ENCODE results near the gene SPECC1L.

The SPECC1L gene

GRCh38 chr22:24407278-24407665 lies 136.6 kb downstream of the SPECC1L start:
- H3K4me1 ChIP-seq (ENCODE audit: insufficient read depth, low read length) = no peaks in the 10 kb centered on the region
- no peak overlapping the region for H3K9ac ChIP-seq (ENCODE audit: low read depth, low read length)
- H3K4me2 ChIP-seq (ENCODE audit: insufficient read depth, low read length) = no peak overlapping the region
- no peaks in the 10 kb centered on the region for H3K27me3 ChIP-seq (ENCODE audit: insufficient read depth, low read length, poor library complexity)
- peaks cover 2% of the 10 kb centered on the region; the same call in 1 of the 2 replicates for H3K79me2 ChIP-seq (ENCODE audit: insufficient read depth, low read length)
- H3K27ac ChIP-seq (ENCODE audit: low read length) = peak overlapping the region; percentile 20; the same call in 1 of the 2 replicates
- no peak overlapping the region for H2AFZ ChIP-seq (ENCODE audit: low read depth, low read length)
- DNase-seq (peak; percentile 37), ATAC-seq (ENCODE audit: insufficient read depth, low read depth) (peak; percentile 52)
- TF ChIP-seq, protein P1, sequence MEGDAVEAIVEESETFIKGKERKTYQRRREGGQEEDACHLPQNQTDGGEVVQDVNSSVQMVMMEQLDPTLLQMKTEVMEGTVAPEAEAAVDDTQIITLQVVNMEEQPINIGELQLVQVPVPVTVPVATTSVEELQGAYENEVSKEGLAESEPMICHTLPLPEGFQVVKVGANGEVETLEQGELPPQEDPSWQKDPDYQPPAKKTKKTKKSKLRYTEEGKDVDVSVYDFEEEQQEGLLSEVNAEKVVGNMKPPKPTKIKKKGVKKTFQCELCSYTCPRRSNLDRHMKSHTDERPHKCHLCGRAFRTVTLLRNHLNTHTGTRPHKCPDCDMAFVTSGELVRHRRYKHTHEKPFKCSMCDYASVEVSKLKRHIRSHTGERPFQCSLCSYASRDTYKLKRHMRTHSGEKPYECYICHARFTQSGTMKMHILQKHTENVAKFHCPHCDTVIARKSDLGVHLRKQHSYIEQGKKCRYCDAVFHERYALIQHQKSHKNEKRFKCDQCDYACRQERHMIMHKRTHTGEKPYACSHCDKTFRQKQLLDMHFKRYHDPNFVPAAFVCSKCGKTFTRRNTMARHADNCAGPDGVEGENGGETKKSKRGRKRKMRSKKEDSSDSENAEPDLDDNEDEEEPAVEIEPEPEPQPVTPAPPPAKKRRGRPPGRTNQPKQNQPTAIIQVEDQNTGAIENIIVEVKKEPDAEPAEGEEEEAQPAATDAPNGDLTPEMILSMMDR (IDR thresholded peaks at IDR 0.05; ENCODE audit: borderline replicate concordance, extremely low read depth, low read length, poor library complexity, severe bottlenecking) = no peak
- TF ChIP-seq EZH2 (IDR thresholded peaks at IDR 0.05; ENCODE audit: borderline replicate concordance, low read depth, low read length, severe bottlenecking) = no peak
- H4K20me1 ChIP-seq (ENCODE audit: insufficient read depth, low read length) = peaks cover 19% of the 10 kb centered on the region; the same call in 1 of the 2 replicates
- no peaks in the 10 kb centered on the region for H3K9me3 ChIP-seq (ENCODE audit: insufficient read depth, low read length, severe bottlenecking)
- peaks cover 64% of the 10 kb centered on the region for H3K36me3 ChIP-seq (ENCODE audit: insufficient read depth, low read length)
- no peak overlapping the region for H3K4me3 ChIP-seq (ENCODE audit: low read depth in 1 of 2, low read length in 2 of 2)

DNA sequence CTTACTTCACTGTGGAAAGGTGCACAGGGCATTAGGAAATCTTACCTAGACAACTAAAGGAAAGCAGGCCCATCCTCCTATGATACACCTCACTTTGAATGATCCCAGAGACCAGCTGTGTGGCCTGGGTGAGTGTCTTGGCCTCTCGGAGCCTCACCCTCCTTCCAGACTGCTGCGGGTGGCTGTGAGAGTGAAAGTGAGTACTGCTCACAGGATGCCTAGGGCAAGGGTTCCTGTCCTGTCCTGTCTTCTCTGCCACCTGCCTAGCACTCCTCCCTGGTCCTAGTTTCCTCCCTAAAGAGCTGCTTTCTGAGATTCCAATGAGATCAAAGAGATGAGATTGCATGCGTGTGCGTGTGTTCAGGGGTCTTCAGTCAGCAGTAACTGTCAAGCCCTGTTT lies 137.3 kb downstream of the SPECC1L start:
- Histone ChIP-seq H4K20me1 (ENCODE audit: insufficient read depth, low read length) (peaks cover 19% of the 10 kb centered on the region; the same call in 1 of the 2 replicates), H3K4me1 (ENCODE audit: insufficient read depth, low read length) (no peaks in the 10 kb centered on the region), H3K27ac (ENCODE audit: low read length) (no peak overlapping the region), H3K9ac (ENCODE audit: low read depth, low read length) (no peak overlapping the region), H3K27me3 (ENCODE audit: insufficient read depth, low read length, poor library complexity) (no peaks in the 10 kb centered on the region), H3K79me2 (ENCODE audit: insufficient read depth, low read length) (peaks cover 2% of the 10 kb centered on the region; the same call in 1 of the 2 replicates), H3K4me2 (ENCODE audit: insufficient read depth, low read length) (no peak overlapping the region), H3K36me3 (ENCODE audit: insufficient read depth, low read length) (peaks cover 65% of the 10 kb centered on the region), H3K9me3 (ENCODE audit: insufficient read depth, low read length, severe bottlenecking) (no peaks in the 10 kb centered on the region), H2AFZ (ENCODE audit: low read depth, low read length) (no peak overlapping the region), H3K4me3 (ENCODE audit: low read depth in 1 of 2, low read length in 2 of 2) (no peak overlapping the region)
- no peak for ATAC-seq (ENCODE audit: insufficient read depth, low read depth)
- no peak for DNase-seq
- TF ChIP-seq EZH2 (IDR thresholded peaks at IDR 0.05; ENCODE audit: borderline replicate concordance, low read depth, low read length, severe bottlenecking) = no peak
- TF ChIP-seq, protein P1 (IDR thresholded peaks at IDR 0.05; ENCODE audit: borderline replicate concordance, extremely low read depth, low read length, poor library complexity, severe bottlenecking) = no peak

DNA sequence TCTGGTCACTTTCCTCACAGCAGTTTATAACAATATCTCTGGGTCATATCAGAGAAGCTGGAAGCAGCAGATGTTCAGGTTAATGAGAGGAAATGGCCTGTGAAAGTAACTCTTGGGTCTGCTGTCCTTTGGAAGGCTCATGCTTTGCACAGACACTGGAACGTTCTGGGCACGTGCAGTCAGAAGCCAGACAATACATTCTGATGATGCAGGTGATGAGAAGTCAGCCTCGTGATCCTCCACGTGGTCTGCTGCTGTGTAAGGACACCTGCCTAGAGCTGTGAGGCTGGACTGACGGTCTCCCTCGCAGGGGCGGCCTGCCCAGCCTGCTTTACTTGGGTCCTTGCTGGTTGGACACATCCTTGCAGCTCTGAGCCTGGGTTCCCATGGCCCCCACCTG lies 138.0 kb downstream of the SPECC1L start:
- Histone ChIP-seq H2AFZ (ENCODE audit: low read depth, low read length) (no peak overlapping the region), H3K9me3 (ENCODE audit: insufficient read depth, low read length, severe bottlenecking) (no peaks in the 10 kb centered on the region), H3K9ac (ENCODE audit: low read depth, low read length) (no peak overlapping the region), H3K27me3 (ENCODE audit: insufficient read depth, low read length, poor library complexity) (no peaks in the 10 kb centered on the region), H3K79me2 (ENCODE audit: insufficient read depth, low read length) (peaks cover 2% of the 10 kb centered on the region; the same call in 1 of the 2 replicates), H3K36me3 (ENCODE audit: insufficient read depth, low read length) (peaks cover 67% of the 10 kb centered on the region), H3K4me2 (ENCODE audit: insufficient read depth, low read length) (no peak overlapping the region), H3K27ac (ENCODE audit: low read length) (no peak overlapping the region), H4K20me1 (ENCODE audit: insufficient read depth, low read length) (peaks cover 19% of the 10 kb centered on the region; the same call in 1 of the 2 replicates), H3K4me1 (ENCODE audit: insufficient read depth, low read length) (no peaks in the 10 kb centered on the region), H3K4me3 (ENCODE audit: low read depth in 1 of 2, low read length in 2 of 2) (no peak overlapping the region)
- ATAC-seq (ENCODE audit: insufficient read depth, low read depth) = no peak
- no peak for DNase-seq
- TF ChIP-seq, protein P1 (IDR thresholded peaks at IDR 0.05; ENCODE audit: borderline replicate concordance, extremely low read depth, low read length, poor library complexity, severe bottlenecking) = no peak
- TF ChIP-seq EZH2 (IDR thresholded peaks at IDR 0.05; ENCODE audit: borderline replicate concordance, low read depth, low read length, severe bottlenecking) = no peak
